Neural cell (in vitro differentiated cells): ENCODE data around the gene KCNJ1. TPM values are rescaled to one million over a fixed set of nuclear protein-coding genes. Genes with fewer than 3 reads are reported as not detected.

Experiments used
- H2AFZ ChIP-seq: fragments of 200-600, 300-800 bp; sonication (generic), shearing (Covaris generic); 2 replicates; pipeline ENCODE4 v1.6.0; 2014; ENCODE audit warnings: low read depth, mild to moderate bottlenecking, antibody characterized with exemption, low read length, moderate library complexity
- H3F3A ChIP-seq: fragments of 200-600 bp; shearing (Covaris generic); 2 replicates; pipeline ENCODE4 v1.6.1; 2016; ENCODE audit warnings: mild to moderate bottlenecking, moderate library complexity, mixed read lengths, antibody characterized with exemption, low read length; ENCODE audit not compliant: insufficient read depth, poor library complexity, severe bottlenecking
- H3K27ac ChIP-seq: fragments of 200-600, 300-800 bp; sonication (generic), shearing (Covaris generic); 2 replicates; pipeline ENCODE4 v1.5.1; 2014; ENCODE audit warnings: mild to moderate bottlenecking, low read length, moderate library complexity
- H3K27me3 ChIP-seq: fragments of 300-800, 200-600 bp; sonication (generic), shearing (Covaris generic); 2 replicates; pipeline ENCODE4 v1.6.0; 2014; ENCODE audit warnings: mild to moderate bottlenecking, low read depth, low read length, moderate library complexity; ENCODE audit not compliant: insufficient read depth
- H3K36me3 ChIP-seq: fragments of 300-800, 200-600 bp; sonication (generic), shearing (Covaris generic); 2 replicates; pipeline ENCODE4 v1.5.1; 2014; ENCODE audit warnings: mild to moderate bottlenecking, antibody characterized with exemption, low read length, moderate library complexity; ENCODE audit not compliant: insufficient read depth
- H3K4me2 ChIP-seq: fragments of 300-800, 200-600 bp; sonication (generic), shearing (Covaris generic); 2 replicates; pipeline ENCODE4 v1.6.0; 2014; ENCODE audit warnings: mild to moderate bottlenecking, low read length
- H3K4me3 ChIP-seq: fragments of 300-800, 200-600 bp; sonication (generic), shearing (Covaris generic); 2 replicates; pipeline ENCODE4 v1.5.1; 2014; ENCODE audit warnings: mild to moderate bottlenecking, low read length, moderate library complexity
- H3K79me2 ChIP-seq: fragments of 200-600 bp; shearing (Covaris generic); replicated peaks from 2 replicates; pipeline ENCODE4 v1.6.0; 2014; ENCODE audit warnings: mild to moderate bottlenecking, low read length, moderate library complexity; ENCODE audit not compliant: insufficient read depth
- H3K9ac ChIP-seq: fragments of 300-800, 200-600 bp; sonication (generic), shearing (Covaris generic); 2 replicates; pipeline ENCODE4 v1.6.1; 2016; ENCODE audit warnings: mild to moderate bottlenecking, low read length, mixed read lengths
- H3K9me2 ChIP-seq: fragments of 200-600 bp; shearing (Covaris generic); 2 replicates; pipeline ENCODE4 v1.6.1; 2016; ENCODE audit warnings: mild to moderate bottlenecking, low read length, mixed read lengths; ENCODE audit not compliant: insufficient read depth
- H3K9me3 ChIP-seq: fragments of 200-600, 300-800 bp; sonication (generic), shearing (Covaris generic); 2 replicates; pipeline ENCODE4 v1.6.1; 2016; ENCODE audit warnings: mild to moderate bottlenecking, mixed run types, low read length, moderate library complexity, mixed read lengths
- H4K20me1 ChIP-seq: fragments of 200-600 bp; shearing (Covaris generic); 2 replicates; pipeline ENCODE4 v1.6.1; 2016; ENCODE audit warnings: mild to moderate bottlenecking, mixed run types; ENCODE audit not compliant: insufficient read depth
- CTCF ChIP-seq: fragments of 450-650 bp; IDR thresholded peaks from 2 replicates; pipeline ENCODE4 v1.5.1; 2014; ENCODE audit warnings: antibody characterized with exemption, mild to moderate bottlenecking, moderate library complexity; ENCODE audit not compliant: poor library complexity, severe bottlenecking
- EP300 ChIP-seq: fragments of 450-650 bp; conservative IDR thresholded peaks from 2 replicates; pipeline ENCODE4 v1.6.1; 2014; ENCODE audit warnings: antibody characterized with exemption, mild to moderate bottlenecking, moderate library complexity; ENCODE audit not compliant: poor library complexity, severe bottlenecking
- EZH2 ChIP-seq: fragments of 200-600, 300-800 bp; shearing (Covaris generic), sonication (generic); IDR thresholded peaks from 2 replicates; pipeline ENCODE4 v1.6.1; 2014; ENCODE audit warnings: antibody characterized with exemption, low read length, borderline replicate concordance, mild to moderate bottlenecking; ENCODE audit not compliant: insufficient read depth, poor library complexity, severe bottlenecking
- MXI1 ChIP-seq: fragments of 450-650 bp; conservative IDR thresholded peaks from 2 replicates; pipeline ENCODE4 v1.6.1; 2014; ENCODE audit warnings: antibody characterized with exemption, mild to moderate bottlenecking; ENCODE audit not compliant: poor library complexity, severe bottlenecking
- POLR2AphosphoS5 ChIP-seq: IDR thresholded peaks from 2 replicates; pipeline ENCODE4 v1.6.1; 2012
- RAD21 ChIP-seq: fragments of 450-650 bp; conservative IDR thresholded peaks from 2 replicates; pipeline ENCODE4 v1.6.1; 2014; ENCODE audit warnings: antibody characterized with exemption, mild to moderate bottlenecking, moderate library complexity
- SMC3 ChIP-seq: fragments of 450-650 bp; conservative IDR thresholded peaks from 2 replicates; pipeline ENCODE4 v1.6.1; 2014; ENCODE audit warnings: antibody characterized with exemption, mild to moderate bottlenecking, moderate library complexity; ENCODE audit not compliant: poor library complexity
- TAF1 ChIP-seq: IDR thresholded peaks from 2 replicates; pipeline ENCODE4 v1.6.1; 2012; ENCODE audit warnings: low read depth
- polyA plus RNA-seq: library from polyadenylated mRNA; depleted of rRNA; stranded (reverse); fragments of >200 nt; gene quantifications from 2 replicates; pipeline ENCODE4 v1.2.3, GENCODE V29; 2014
- TF ChIP-seq, protein P1 (sequence below): IDR thresholded peaks from 2 replicates; pipeline ENCODE4 v1.6.1; 2012; ENCODE audit warnings: borderline replicate concordance

The KCNJ1 gene
- polyA plus RNA-seq, 1 donor from 2014 or later, result 0.22 TPM

- H2AFZ ChIP-seq, result no peak overlapping the region
- H3K36me3 ChIP-seq, result no peaks in the 10 kb centered on the region
- no peaks in the 10 kb centered on the region for H4K20me1 ChIP-seq
- H3K79me2 ChIP-seq, result no peaks in the 10 kb centered on the region
- TF ChIP-seq, protein P1, sequence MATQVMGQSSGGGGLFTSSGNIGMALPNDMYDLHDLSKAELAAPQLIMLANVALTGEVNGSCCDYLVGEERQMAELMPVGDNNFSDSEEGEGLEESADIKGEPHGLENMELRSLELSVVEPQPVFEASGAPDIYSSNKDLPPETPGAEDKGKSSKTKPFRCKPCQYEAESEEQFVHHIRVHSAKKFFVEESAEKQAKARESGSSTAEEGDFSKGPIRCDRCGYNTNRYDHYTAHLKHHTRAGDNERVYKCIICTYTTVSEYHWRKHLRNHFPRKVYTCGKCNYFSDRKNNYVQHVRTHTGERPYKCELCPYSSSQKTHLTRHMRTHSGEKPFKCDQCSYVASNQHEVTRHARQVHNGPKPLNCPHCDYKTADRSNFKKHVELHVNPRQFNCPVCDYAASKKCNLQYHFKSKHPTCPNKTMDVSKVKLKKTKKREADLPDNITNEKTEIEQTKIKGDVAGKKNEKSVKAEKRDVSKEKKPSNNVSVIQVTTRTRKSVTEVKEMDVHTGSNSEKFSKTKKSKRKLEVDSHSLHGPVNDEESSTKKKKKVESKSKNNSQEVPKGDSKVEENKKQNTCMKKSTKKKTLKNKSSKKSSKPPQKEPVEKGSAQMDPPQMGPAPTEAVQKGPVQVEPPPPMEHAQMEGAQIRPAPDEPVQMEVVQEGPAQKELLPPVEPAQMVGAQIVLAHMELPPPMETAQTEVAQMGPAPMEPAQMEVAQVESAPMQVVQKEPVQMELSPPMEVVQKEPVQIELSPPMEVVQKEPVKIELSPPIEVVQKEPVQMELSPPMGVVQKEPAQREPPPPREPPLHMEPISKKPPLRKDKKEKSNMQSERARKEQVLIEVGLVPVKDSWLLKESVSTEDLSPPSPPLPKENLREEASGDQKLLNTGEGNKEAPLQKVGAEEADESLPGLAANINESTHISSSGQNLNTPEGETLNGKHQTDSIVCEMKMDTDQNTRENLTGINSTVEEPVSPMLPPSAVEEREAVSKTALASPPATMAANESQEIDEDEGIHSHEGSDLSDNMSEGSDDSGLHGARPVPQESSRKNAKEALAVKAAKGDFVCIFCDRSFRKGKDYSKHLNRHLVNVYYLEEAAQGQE, result no peak
- TF ChIP-seq EP300 (no peak), POLR2AphosphoS5 (no peak), TAF1 (no peak), SMC3 (no peak), MXI1 (no peak), CTCF (no peak), RAD21 (no peak), EZH2 (no peak)
- no peak overlapping the region for H3K4me2 ChIP-seq
- no peaks in the 10 kb centered on the region for H3K9me3 ChIP-seq
- no peaks in the 10 kb centered on the region for H3F3A ChIP-seq
- H3K4me3 ChIP-seq, result no peak overlapping the region
- no peaks in the 10 kb centered on the region for H3K9me2 ChIP-seq
- no peak overlapping the region for H3K27ac ChIP-seq
- H3K9ac ChIP-seq, result no peak overlapping the region
- H3K27me3 ChIP-seq, result no peaks in the 10 kb centered on the region
Measured at GRCh38 chr11:128843198-128843785, 23.8 kb downstream of the KCNJ1 start.

DNA sequence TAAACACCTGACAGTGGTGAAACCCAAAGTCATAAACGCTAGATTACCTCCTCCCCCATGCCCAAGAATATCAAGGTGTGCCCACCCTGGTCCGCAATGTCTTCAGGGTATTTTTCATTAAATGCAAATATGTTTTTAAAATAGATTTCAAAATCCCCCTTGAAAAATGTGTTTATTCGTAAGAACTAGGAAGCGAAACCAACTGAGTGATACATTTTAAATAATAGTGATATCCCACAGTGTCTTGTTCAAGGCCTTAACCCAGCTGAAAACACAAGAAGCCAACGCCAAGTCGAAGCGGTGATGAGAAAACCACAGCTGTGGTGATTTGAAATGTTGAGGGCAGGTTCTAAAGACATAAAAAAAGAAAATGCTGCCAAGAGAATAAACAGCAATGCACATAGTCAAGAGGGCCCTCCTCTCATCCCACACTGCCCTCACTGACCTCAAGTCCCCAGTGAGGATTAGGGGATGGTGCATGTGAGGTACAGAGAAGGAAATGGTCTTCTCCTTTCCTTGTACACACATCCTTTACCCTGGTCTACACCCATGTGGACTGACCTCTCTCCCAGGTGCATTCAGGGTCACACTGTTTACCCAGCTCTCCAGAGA, 25.5 kb downstream of the KCNJ1 start:
- Histone ChIP-seq H3K9me3 (no peaks in the 10 kb centered on the region), H3K36me3 (no peaks in the 10 kb centered on the region), H3K27me3 (no peaks in the 10 kb centered on the region), H3K4me2 (no peak overlapping the region), H3K4me3 (no peak overlapping the region), H2AFZ (no peak overlapping the region), H3F3A (no peaks in the 10 kb centered on the region), H3K9ac (no peak overlapping the region), H4K20me1 (no peaks in the 10 kb centered on the region), H3K27ac (no peak overlapping the region), H3K9me2 (no peaks in the 10 kb centered on the region), H3K79me2 (no peaks in the 10 kb centered on the region)
- TF ChIP-seq MXI1 (no peak), EP300 (no peak), TAF1 (no peak), CTCF (no peak), SMC3 (no peak)
- TF ChIP-seq, protein P1, result no peak
